ELR (cell line): ENCODE data around the gene PHF2.

Source experiments
- DNase-seq: peaks from one replicate; pipeline ENCODE4 v3.0.0-alpha.2; 2015; ENCODE audit warnings: low read depth

The PHF2 gene

DNA sequence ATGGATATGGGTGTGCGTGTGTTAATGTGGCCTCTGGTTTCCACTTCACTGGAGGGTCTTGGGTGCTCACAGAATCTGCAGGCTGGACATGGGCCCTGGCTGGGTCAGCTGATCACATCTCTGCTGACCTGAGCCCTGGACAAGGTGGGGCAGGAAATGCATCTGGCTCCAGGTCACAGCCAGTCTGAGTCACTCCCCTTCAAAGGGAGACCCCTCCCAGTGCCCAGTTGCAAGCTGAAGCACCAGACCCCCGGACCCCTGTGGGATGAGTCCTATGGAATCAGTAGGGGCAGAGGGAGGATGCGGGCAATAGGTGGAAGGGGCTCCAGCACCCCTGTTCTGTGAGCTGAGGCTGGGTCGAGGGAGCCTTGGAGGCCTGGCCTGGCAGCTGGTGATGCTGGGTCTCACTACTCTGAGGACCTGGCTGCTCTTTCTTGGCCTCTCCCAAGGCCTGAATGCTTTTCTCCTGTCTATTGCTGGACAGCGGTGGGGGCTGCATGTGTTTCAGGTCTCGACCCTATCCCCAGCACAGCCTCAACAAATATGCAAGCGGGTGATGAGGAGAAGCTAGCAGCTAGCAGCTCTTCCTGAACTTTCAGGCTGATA, 54.5 kb downstream of the PHF2 start:
- no peak for DNase-seq

DNA sequence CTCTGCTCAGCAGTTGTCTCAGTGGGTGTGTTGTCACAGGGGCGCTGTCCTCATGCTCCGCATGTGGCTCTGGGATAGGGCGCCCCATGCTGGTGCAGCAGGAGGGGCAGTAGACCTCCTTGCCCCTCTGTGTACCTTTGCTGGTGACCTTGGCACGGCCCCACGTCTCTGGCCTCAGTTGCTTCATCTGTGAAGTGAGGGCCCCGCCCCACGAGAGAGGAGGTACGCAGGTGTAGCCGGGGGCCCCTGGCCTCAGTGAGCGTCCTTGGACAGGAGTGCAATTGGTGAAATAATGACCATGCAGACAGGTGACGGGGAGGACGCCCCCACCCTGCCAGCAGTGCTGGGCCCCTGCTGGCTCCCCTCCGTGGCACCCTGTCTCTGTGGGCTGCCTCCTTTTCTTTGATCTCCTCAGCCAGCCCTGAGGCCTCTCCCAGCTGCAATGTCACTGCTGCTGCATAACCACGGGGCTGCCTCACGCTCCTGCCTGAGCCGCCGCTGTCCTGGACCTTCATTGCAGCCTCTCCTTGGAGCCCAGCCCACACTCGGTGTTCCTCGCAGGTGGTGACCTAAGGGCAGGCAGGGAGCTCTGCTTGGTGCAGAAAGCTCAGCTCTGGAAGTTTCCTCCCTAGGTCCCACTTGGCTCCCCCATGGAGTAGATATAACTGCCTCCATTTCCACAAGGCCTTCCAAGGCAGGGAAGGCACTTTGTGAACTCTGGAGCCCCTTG, 57.3 kb downstream of the PHF2 start:
- DNase-seq, result no peak

DNA sequence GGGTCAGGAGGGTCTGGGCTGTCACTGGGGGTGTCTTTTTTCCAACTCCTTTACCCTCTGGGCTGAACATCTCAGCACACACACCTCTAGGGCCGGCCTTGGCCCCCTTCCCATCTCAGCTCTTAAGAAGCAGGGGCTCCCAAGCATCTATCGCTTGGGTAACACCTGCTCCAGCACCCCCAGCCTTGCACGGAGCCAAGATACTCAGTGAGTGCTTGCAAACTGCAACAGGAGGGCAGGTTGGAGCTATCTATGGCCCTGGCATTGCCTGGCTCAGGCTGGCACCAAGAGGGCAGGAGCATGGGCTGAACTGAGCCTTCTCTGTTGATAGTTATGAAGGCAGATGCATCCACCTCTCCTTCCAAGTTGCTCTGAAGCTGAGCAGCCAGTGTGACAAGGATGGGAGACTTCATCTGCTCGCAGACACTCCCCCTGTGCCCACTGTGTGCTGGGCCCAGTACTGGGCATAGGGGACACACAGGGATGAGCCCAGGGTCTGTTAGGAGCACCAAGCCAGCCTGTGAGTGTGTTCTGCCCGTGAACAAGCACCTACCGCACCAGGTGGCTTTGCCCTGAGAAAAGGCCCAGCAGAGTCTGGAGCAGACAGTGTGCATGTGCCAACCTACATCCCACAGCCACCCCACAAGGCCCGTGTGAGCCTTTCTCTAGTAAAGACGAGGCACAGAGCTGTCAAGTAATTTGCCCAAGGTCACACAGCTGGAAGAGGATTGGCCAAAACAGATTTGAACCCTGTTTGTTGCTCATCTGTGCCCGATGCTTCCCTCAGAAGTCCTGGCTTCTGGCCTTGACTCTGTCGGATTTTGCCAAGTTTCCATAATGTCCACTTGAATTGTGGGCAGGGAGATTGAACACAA, 58.2 kb downstream of the PHF2 start:
- no peak for DNase-seq

DNA sequence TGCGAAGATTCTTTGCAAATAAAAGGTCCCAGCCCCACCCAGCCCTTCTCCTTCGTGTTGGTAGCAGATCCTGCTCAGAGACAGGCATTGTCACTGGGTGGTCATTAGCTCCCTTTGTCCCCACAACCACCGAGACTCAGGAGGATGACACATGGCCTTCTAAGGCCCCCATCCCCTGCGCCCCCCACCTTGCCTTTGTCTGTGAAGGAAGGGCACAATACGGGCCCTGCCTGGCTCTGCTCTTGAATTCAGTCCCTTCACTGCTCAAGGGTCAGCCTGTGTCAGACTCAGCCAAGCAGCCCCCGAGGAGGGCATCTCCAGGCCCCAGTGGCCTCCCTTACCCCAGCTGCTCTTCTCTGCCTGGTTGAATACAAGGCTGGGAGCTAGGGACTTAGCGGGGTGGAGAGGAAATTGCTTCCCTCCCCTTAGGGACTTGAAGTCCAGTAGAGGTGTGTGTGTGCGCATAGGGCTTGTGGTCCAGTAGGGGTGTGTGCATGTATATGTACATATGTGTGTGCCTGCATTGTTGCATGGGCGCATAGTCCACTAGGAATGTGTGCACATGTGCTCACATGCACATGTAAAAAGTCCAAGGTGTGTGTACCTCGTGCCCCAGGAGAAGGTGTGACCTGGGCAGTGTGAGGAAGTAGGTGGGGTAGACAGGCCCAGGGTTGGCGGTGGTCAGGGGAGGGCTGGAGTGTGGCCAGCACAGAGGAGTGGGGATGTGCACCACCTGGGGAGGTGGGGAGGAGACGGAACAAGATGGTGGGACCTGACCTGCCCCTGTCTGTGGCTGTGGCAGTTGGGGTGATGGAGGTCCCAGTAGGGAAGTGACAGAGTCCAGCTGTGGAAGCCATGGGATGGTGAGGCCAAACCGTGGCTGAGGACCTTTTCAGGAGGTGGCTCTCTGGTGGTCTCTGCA, 59.1 kb downstream of the PHF2 start:
- no peak for DNase-seq

DNA sequence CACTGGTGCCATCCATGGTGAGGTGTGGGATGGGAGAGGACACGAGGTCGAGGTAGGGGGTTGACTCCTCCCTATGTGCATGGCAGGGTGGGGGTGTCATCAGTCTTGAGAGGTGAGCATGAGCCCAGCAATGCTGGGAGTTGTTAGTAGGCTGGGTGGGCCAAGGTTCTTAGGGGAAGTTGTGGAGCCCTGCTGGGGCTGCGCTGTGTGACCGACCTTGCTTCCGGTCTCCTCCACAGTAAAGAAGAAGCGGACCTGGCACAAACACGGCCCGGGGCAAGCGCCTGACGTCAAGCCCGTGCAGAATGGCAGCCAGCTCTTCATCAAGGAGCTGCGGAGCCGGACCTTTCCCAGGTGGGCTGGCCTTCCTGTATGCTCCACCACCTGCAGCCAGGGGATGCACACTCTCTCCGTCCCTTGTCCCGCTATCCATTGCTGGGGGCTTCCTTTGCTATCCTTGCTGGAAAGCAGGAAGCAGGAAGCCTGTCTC, 59.8 kb downstream of the PHF2 start:
- DNase-seq, result no peak

DNA sequence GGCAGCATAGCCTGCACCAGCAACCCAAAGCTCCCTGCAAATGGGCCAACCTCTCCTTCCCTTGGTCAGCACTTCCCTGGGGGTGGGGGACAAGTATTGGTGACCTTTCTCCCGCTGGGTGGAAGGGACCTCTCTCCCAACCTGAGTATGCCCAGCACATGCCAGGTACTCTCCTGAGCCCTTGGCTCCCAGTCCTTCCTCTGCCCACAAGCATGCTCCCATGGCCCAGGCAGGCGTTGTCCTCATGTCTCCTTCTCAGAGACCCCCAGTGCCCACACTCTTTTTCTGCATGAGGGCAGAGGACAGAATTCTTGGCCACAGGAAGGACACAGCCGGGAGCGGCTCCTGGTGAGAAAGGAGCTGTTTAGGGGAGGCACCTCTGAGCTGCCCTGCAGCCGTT, 60.3 kb downstream of the PHF2 start:
- DNase-seq, result no peak

DNA sequence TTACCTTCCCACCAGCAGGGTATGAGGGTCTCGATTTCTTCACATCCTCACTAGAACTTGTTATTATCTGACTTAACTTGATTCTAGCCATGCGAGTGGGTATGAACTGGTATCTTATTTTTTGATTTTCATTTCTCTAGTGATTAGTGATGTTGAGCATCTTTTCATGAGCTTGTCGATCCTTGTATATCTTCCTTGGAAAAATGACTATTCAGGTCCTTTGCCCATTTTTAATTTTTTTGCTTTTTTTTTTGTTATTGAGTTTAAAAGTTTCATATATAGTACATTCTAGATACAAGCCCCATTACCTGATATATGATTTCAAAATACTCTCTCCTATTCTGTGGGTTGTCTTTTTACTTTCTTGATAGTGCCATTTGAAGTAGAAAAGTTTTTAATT, 61.5 kb downstream of the PHF2 start:
- DNase-seq, result no peak

DNA sequence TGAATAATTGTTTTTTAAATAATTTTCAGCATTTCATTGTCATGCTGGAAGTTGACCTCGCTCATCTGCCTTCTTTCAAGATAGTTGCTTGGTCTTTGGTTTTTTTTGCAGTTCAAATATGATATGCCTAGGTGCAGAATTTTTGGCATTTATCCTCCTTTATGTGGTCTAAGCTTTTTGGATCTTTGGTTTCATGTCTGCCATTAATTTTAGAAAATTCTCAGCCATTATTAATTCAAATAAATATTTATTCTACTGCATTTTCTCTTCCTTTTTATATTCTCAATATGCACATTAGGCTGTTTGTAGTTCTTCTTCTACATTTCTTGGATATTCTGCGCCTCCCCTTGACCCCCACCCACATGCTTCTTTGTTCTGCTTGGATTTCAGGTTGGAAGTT, 63.6 kb downstream of the PHF2 start:
- no peak for DNase-seq

DNA sequence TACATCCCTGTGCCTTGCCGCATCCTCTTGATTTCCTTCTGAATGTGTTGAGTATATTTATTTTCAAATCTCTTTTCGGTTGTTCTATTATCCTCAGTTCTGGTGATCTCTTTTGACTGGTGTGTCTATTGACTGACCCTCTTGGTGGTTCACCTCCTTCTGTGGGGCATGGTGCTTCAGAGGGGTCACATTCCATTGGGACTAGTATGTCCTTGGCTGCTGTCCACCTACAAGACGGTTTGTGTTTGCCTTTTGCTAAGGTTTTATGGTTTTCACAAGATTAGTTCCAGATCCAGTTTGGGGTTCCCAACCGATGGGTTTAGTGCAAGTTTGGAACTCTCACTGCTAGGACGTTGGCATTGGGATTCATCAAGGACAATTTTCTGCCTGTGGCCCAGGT, 66.6 kb downstream of the PHF2 start:
- DNase-seq, result peak; percentile 76

DNA sequence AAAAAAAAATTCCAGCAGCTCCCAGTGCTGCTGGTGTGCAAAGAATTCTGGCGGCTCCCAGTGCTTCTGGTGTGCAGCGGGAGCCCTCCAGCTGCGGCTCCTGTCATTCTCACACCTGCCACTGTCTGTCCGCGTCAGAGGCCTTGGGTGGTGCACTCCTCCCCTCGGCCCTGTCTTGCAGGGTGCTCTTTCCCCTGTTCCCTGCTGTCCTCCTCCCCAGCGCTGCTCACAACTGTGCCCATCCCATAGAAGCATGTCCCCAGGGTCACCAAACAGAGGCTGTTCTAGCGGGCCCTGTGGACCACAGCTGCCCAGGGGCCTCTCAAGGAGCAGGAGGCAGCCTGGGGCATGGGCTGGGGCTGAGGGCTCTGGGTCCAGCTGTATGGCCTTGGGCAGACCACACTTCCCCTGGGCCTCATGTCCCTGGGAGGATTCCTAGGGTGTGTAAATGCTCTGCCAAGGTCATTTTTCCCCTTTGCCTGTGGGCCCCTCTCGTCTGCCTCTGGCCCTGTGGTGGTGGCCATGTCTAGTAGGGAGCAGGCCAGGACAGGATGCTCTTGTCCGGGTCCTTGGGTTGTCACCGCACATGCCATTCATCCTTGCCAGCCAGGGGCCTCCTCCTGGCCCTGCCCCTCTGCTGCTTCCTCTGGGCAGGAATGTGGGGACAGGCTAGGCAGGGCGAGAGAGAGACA, 68.2 kb downstream of the PHF2 start:
- no peak for DNase-seq

DNA sequence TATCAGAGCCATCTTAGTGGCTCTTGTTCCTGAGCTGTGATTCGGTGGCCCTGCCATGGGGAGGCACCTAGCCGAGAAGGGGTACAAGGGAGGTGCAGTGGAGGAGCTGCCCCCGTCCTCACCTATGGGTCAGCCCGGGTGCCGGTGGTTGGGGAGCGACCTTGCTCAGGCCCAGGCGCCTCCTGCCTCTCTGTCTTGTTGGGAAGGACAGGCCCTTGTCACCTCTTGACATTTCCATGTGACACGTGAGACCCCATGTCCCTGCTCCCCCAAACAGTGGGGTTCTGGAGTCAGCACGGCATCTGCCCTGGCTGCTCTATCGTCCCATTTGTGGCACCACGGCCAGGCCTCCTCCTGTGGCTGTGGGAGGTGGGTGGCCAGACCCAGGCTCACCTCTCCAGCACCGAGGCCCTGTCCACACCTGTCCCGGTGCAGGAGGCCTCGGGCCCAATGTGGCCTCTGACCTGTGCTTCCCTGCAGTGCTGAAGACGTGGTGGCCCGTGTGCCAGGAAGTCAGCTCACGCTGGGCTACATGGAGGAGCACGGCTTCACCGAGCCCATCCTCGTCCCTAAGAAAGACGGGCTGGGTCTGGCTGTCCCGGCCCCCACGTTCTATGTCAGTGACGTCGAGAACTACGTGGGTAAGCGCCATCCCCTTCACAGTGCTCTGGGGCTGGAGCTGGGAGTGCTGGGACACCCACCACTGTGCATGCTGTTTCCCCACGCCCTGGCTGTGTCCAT, 68.9 kb downstream of the PHF2 start:
- DNase-seq, result no peak

DNA sequence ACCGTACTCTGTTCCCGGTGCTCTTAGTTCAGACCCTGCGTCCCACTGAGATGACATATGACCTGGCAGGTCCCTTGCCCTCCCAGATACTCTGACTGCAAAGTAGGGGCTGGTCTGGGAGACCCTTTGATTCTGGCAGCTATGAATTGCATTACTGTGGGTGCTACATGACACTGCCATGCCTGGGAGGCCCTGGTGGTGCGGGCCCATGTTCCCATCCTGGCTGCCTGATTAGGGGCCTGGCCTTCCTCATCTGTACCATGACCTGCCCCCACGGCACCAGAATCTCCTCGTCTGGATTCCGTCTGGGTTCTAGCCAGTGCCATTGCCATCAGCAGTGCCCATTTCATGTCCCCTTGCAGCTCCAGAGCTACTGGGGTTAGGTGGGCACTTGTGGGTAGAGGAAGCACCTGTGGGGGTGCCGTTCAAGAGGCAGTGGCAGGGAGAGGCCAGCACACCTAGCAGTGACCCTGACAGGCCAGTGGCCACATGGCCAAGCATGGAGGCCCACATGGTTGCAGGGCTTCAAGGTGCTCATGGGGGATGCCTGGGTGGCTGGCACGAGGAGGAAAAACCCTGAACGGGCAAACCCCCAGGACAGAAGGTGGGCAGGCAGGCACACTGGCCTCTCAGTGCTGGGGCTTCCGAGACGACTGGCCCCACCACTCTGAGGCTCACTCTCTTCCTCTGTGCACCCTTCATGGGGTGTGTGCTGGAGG, 69.7 kb downstream of the PHF2 start:
- no peak for DNase-seq

DNA sequence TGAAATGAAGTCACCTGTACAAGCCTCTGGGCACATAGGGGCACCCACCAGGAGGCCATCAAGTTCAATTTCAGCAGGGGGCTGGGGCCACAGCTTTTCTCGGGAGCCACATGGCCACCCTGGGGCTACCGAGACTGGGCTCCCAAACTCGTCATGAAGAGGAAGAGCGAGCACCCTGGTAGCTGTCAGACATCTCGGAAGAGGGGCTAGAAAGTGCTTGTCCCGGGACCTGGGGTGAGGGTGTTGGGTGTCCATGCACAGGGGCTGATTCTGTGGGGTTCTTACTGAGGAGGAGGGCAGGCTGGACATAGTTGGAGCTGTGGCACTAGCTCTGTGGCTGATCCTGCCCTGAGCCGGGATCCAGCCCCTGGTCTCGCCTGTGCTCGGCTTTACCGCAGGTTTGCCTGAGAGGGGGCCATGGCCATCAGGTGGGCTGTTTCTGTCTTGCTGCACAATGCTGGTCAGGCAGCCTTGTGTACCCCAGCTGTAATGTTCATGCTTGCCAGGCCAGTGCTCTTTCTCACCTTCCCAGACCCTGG, 70.3 kb downstream of the PHF2 start:
- no peak for DNase-seq

DNA sequence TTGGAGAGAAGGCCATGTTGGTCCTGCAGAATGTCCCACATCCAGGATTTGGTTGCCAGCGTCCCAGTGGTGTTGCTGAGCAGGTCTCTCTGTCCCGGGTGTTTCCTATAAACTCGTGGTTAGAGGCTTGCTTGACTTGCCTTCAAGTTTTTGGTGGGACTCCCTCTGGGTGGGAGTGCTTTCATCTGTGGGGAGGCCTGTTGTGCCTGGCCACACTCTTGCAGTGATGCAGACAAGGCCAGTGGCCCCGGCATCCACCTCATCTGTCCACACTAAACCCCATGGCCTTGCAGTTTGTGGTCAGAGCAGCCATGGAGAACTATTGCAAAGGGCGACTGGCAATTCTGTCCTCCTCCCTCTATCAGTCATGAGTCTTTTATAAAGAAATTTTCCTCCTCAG, 71.8 kb downstream of the PHF2 start:
- no peak for DNase-seq

DNA sequence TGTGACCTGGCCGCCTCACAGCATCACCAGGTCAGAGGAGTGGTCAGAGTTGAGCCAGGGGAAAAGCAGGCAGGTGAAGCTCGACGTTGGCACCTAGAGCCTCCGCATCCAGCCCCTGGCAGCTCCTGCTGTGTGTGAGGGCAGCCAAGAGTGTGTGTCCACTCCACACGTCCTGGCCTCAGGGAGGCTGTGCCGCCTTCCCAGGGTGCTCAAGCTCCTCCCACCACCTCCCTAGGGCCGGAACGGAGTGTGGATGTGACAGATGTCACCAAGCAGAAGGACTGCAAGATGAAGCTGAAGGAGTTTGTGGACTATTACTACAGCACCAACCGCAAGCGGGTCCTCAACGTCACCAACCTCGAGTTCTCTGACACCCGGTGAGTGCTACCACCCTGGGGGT, 72.5 kb downstream of the PHF2 start:
- no peak for DNase-seq

DNA sequence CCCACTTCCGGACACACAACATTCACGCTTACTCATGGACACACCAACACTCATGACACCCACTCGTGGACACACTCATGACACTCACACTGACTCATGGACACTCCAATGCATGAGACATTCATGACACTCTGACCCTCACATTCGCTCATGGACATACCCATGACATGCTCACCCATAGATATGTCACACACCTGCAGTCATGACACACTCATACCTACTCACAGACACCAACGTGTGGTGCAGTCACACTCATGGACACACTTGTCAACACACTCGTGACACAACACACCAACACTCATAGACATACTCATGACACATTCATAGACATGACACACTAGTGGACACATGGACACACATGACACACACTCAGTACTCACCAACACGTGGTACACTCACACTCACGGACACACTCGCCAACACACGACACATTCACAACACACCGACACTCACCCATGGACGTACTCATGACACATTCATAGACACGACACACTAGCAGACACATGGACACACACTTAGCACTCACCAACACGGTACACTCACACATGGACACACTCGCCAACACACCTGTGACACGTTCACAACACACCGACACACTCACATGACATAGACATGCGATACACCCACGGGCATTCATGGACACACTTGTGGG, 73.4 kb downstream of the PHF2 start:
- DNase-seq, result peak; percentile 28

DNA sequence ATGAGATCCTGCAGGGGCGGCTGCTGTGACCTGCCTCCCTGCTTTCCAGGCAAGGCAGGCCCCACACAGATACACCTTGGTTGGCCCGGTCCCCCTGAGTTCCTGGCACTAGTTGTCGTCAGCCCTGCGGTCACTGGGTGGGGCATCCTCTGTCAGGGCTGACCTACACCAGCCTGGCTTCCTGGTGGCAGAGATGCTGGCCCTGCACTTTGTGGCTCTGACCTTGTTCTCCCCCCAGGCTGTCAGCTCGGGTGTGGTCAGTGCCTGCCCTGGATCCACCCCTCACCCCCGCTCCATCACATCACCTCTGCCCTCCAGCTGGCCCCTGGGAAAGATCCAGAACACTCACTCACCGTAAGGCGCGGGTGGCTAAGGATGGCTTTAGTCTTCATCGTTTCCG, 74.1 kb downstream of the PHF2 start:
- no peak for DNase-seq

DNA sequence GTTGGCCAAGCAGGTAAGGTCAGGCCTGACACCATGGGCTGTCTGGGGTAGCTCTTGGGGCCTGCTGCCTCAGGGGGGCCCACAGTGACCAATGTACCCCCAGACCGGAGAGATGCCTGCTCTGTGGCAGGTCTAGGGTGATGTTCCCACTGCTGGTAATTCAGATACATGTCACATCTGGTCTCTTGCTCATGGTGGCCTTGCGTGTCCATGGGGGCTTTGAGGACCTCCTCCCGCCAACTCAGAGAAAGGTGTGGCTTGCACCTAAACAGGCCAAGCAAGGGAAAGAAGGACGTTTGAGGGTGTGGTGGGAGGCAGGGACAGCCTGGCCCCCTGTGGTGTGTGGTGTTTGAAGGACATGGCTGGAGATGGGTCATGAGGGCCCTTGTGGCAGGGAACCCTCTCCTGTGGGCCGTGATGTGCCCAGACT, 75.2 kb downstream of the PHF2 start:
- no peak for DNase-seq
